Measurements from ENCODE around the gene TBX1.

The TBX1 gene

DNA sequence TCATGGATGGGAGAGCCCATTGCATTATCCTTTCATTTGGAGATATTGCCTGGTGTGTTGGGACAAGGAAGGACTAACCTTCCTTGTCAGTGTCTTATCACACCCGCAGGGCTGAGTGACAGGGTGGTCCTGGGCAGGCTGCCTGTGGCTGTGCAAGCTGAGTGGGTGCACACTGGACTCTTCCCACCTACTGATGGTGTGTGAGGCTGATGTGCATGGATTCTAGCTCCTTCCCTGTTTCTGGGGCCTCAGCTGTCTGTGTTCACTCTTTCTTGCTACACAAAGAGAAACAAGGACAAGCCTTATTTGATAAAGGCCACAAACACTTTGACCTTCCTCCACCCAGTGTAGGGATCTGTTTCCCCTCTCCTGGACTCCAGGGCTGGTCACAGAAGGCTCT, 22.0 kb downstream of the TBX1 start:
- H3K27ac ChIP-seq: no peak overlapping the region
- TF ChIP-seq ZFX (IDR thresholded peaks at IDR 0.05; ENCODE audit: borderline replicate concordance): no peak
- TF ChIP-seq, protein P1, sequence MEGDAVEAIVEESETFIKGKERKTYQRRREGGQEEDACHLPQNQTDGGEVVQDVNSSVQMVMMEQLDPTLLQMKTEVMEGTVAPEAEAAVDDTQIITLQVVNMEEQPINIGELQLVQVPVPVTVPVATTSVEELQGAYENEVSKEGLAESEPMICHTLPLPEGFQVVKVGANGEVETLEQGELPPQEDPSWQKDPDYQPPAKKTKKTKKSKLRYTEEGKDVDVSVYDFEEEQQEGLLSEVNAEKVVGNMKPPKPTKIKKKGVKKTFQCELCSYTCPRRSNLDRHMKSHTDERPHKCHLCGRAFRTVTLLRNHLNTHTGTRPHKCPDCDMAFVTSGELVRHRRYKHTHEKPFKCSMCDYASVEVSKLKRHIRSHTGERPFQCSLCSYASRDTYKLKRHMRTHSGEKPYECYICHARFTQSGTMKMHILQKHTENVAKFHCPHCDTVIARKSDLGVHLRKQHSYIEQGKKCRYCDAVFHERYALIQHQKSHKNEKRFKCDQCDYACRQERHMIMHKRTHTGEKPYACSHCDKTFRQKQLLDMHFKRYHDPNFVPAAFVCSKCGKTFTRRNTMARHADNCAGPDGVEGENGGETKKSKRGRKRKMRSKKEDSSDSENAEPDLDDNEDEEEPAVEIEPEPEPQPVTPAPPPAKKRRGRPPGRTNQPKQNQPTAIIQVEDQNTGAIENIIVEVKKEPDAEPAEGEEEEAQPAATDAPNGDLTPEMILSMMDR (IDR thresholded peaks at IDR 0.05): no peak

GRCh38 chr22:19783586-19784383, 23.2 kb downstream of the TBX1 start:
- no peak overlapping the region for H3K27ac ChIP-seq
- TF ChIP-seq, protein P1 (IDR thresholded peaks at IDR 0.05): no peak
- TF ChIP-seq ZFX (IDR thresholded peaks at IDR 0.05; ENCODE audit: borderline replicate concordance): no peak

DNA sequence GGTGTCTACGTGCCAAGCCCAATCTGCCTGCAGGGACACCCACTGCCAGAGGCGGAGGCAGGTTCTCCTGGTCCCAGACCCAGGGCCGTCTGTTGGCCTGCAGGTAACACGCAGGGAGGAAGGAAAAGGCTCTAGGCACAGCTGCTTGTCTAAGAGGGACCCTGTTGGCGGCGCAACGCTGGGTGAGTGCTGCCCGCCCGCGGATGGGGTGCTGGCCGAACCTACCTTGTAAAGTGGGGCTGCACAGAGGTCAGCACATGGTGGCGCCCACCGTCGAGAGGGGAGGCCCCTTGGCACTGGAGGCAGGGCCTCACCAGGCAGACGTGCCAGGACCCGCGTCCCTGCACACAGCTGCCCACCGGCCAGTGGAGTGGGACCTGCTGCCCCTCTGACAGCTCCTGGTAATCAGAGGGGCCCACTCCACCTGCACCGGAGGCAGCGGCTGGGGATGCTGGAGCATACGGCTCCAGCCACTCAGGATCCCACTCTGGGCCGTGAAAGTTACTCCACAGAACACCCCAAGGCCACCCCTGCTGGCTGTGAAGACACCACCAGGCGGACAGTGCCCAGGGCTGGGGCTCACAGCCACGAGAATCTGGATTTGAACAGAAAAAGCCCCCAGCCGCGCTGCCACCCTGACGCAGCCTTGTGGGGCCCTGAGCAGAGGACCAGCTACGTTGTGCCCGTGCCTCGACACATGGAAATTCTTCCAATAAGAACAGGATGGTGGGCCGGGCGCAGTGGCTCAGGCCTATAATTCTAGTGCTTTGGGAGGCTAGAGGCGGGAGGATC, 24.0 kb downstream of the TBX1 start:
- no peak overlapping the region for H3K27ac ChIP-seq
- TF ChIP-seq, protein P1 (IDR thresholded peaks at IDR 0.05): no peak
- TF ChIP-seq ZFX (IDR thresholded peaks at IDR 0.05; ENCODE audit: borderline replicate concordance): no peak

GRCh38 chr22:19785461-19786263, 25.1 kb downstream of the TBX1 start:
- no peak overlapping the region for H3K27ac ChIP-seq
- no peak for TF ChIP-seq ZFX (IDR thresholded peaks at IDR 0.05; ENCODE audit: borderline replicate concordance)
- TF ChIP-seq, protein P1 (IDR thresholded peaks at IDR 0.05): no peak

DNA sequence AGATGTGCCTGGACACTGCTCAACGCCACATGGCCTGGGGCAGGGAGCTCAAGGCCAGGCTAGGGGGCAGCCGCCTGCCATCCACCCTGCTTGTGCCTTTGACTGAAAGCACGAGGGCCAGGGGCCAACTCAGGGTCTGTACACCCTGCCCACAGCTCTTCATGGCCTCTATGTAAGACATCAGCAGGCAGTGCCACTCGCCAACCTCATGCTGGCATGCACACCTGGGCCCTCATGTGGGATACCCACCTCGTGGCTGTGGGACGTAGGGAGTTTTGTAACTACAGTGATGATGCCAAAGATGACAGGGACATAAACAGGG, 25.6 kb downstream of the TBX1 start:
- no peak for TF ChIP-seq ZFX (IDR thresholded peaks at IDR 0.05; ENCODE audit: borderline replicate concordance)
- TF ChIP-seq, protein P1 (IDR thresholded peaks at IDR 0.05): no peak
- no peak overlapping the region for H3K27ac ChIP-seq

DNA sequence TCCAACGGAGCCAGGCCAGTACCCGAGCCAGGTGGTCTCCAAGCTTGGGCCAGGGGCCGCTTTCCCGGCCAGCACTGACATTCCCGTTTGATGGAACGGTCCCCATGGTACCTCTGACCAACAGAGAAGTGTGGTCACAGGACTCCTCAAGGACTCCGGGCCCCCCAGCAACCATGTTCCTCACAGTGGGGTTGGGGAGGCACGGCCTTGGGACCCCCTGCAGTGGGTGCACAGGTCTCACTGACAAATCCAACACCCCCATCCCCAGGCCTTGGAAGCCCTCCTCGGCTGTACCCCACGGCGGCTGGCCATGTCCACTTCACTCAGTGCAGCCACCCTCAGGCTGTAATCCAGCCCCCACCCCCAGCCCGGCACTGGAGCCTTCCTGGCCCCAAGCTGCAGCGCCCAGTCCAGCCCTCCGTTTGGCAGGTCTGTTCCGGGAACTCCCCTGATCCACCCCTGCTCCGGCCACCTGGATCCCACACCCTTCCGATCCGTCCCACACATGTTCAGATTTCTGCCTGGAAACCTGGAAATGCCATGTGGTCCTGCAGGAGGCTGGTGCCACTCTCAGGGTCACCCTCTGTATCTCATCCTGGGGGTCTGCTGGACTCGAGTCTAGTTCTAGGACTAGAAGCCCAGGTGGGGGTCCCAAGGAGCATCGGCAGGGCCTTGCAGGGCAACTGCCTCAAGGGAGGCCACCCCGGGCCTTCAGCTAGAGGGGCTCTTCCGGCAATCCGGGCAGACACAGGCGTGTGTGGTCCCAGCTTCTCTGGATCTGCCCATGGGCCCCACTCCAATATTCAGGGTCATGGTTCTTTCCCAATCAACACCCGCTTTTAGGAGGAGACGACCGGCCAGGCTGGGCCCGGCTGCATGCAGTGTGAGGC, 26.6 kb downstream of the TBX1 start:
- H3K27ac ChIP-seq: no peak overlapping the region
- TF ChIP-seq, protein P1 (IDR thresholded peaks at IDR 0.05): no peak
- TF ChIP-seq ZFX (IDR thresholded peaks at IDR 0.05; ENCODE audit: borderline replicate concordance): no peak

All from 22Rv1 (cell line).